ENCODE data around the gene TMEM266. TPM values are rescaled to one million over a fixed set of nuclear protein-coding genes. Genes with fewer than 3 reads are reported as not detected.

TMEM266 gene
- total RNA-seq, 2 experiments from 2014 or later: 0.11 TPM; not detected in 1

- Mint-ChIP-seq H3K4me1 (ENCODE audit: low read depth) (peaks cover 11% of the 10 kb centered on the region), H3K4me3 (no peak overlapping the region), H3K27ac (no peak overlapping the region), H3K27me3 (peaks cover 34% of the 10 kb centered on the region), H3K36me3 (ENCODE audit: low read depth) (no peaks in the 10 kb centered on the region), H3K9me3 (no peaks in the 10 kb centered on the region)
- intact Hi-C loops (cut with micrococcal nuclease): no loop called here
- DNase-seq (no peak), ATAC-seq (no peak)
- ChIA-PET POLR2A (no interaction called here), CTCF (interaction anchor here (0.7 to 9.3 kb wide), 29 partner anchors 11 to 411 kb away, joined by 3 to 294 read pairs (median 4); partner anchors contain the start of genes NRG4 and TMEM266)
- no peak for TF ChIP-seq CTCF (IDR thresholded peaks at IDR 0.05)
These were observed 80.3 kb downstream of the TMEM266 start for GRCh38 chr15:76140074-76140464.

- Mint-ChIP-seq H3K4me3 (no peak overlapping the region), H3K9me3 (no peaks in the 10 kb centered on the region), H3K27me3 (peaks cover 38% of the 10 kb centered on the region), H3K4me1 (ENCODE audit: low read depth) (peaks cover 20% of the 10 kb centered on the region), H3K36me3 (ENCODE audit: low read depth) (no peaks in the 10 kb centered on the region), H3K27ac (no peak overlapping the region)
- intact Hi-C loops (cut with micrococcal nuclease): no loop called here
- ATAC-seq (no peak), DNase-seq (no peak)
- no peak for TF ChIP-seq CTCF (IDR thresholded peaks at IDR 0.05)
- POLR2A ChIA-PET: no interaction called here
- CTCF ChIA-PET: interaction anchor here (0.8 to 9.2 kb wide), 11 partner anchors 8 to 719 kb away, joined by 3 to 130 read pairs (median 4); partner anchors contain the start of gene TMEM266
These were observed 87.0 kb downstream of the TMEM266 start for GRCh38 chr15:76146812-76147211.

GRCh38 chr15:76147906-76148570, 88.3 kb downstream of the TMEM266 start:
- Mint-ChIP-seq H3K27ac (no peak overlapping the region), H3K4me1 (ENCODE audit: low read depth) (peaks cover 26% of the 10 kb centered on the region), H3K9me3 (no peaks in the 10 kb centered on the region), H3K4me3 (no peak overlapping the region), H3K27me3 (peaks cover 38% of the 10 kb centered on the region), H3K36me3 (ENCODE audit: low read depth) (no peaks in the 10 kb centered on the region)
- TF ChIP-seq CTCF (IDR thresholded peaks at IDR 0.05): peak; percentile 99
- ChIA-PET POLR2A (interaction anchor here (1.9 kb wide), 1 partner anchor 91 kb away, joined by 4 read pairs; no protein-coding TSS in a partner anchor), CTCF (interaction anchor here (0.6 to 10.7 kb wide), 23 partner anchors 9 to 718 kb away, joined by 3 to 130 read pairs (median 4); partner anchors contain the start of gene TMEM266)
- DNase-seq (peak; percentile 80), ATAC-seq (peak; percentile 50)
- intact Hi-C loops (cut with micrococcal nuclease): no loop called here

- POLR2A ChIA-PET: interaction anchor here (1.9 kb wide), 1 partner anchor 93 kb away, joined by 4 read pairs; no protein-coding TSS in a partner anchor
- no peaks in the 10 kb centered on the region for H3K9me3 Mint-ChIP-seq
- intact Hi-C loops (cut with micrococcal nuclease): no loop called here
These were observed 89.6 kb downstream of the TMEM266 start for GRCh38 chr15:76149291-76149915.

More at GRCh38 chr15:76149291-76149915, 89.6 kb downstream of the TMEM266 start:
- H3K27me3 Mint-ChIP-seq: peaks cover 26% of the 10 kb centered on the region
- H3K36me3 Mint-ChIP-seq (ENCODE audit: low read depth): no peaks in the 10 kb centered on the region
- no peak for ATAC-seq
- H3K27ac Mint-ChIP-seq: no peak overlapping the region
- CTCF ChIA-PET: interaction anchor here (0.7 to 10.7 kb wide), 10 partner anchors 10 to 199 kb away, joined by 3 to 130 read pairs (median 6); partner anchors contain the start of gene TMEM266
- no peak for TF ChIP-seq CTCF (IDR thresholded peaks at IDR 0.05)
- no peak for DNase-seq
- H3K4me1 Mint-ChIP-seq (ENCODE audit: low read depth): peaks cover 30% of the 10 kb centered on the region
- no peak overlapping the region for H3K4me3 Mint-ChIP-seq
